BLaER1 treated with 17β-estradiol and CSF1 and Interleukin-3, amounts not matched to agents 10 nM and 100 nM (cell line): ENCODE results near the gene PPP1R14B.

ENCODE experiments used
- H3K27ac ChIP-seq, 11 experiments: shearing (Covaris generic); formaldehyde crosslinking; 2 replicates each; pipeline ENCODE4 v1.8.1; 2022
- H3K27me3 ChIP-seq, 11 experiments: shearing (Covaris generic); formaldehyde crosslinking; 2 replicates each; pipeline ENCODE4 v1.8.1; 2022
- H3K36me3 ChIP-seq, 11 experiments: shearing (Covaris generic); formaldehyde crosslinking; 2 replicates each; pipeline ENCODE4 v1.8.1; 2022
- H3K4me1 ChIP-seq, 10 experiments: shearing (Covaris generic); formaldehyde crosslinking; 2 replicates each; pipeline ENCODE4 v1.8.1; 2022
- H3K4me2 ChIP-seq, 11 experiments: shearing (Covaris generic); formaldehyde crosslinking; 2 replicates each; pipeline ENCODE4 v1.8.1; 2022
- H3K4me3 ChIP-seq, 10 experiments: shearing (Covaris generic); formaldehyde crosslinking; 2 replicates each; pipeline ENCODE4 v1.8.1; 2022
- H3K9ac ChIP-seq, 11 experiments: shearing (Covaris generic); formaldehyde crosslinking; 2 replicates each; pipeline ENCODE4 v1.8.1; 2022
- H3K9me3 ChIP-seq, 11 experiments: shearing (Covaris generic); formaldehyde crosslinking; replicated peaks in 1 of 11; 2 replicates each; pipeline ENCODE4 v1.8.1; 2022
- H4K20me1 ChIP-seq, 11 experiments: shearing (Covaris generic); formaldehyde crosslinking; 2 replicates each; pipeline ENCODE4 v1.8.1; 2022
- Cebpa-rat ChIP-seq, 11 experiments: shearing (Covaris generic); IDR thresholded peaks; 2 replicates each; pipeline ENCODE4 v1.8.1; 2022

The PPP1R14B gene

DNA sequence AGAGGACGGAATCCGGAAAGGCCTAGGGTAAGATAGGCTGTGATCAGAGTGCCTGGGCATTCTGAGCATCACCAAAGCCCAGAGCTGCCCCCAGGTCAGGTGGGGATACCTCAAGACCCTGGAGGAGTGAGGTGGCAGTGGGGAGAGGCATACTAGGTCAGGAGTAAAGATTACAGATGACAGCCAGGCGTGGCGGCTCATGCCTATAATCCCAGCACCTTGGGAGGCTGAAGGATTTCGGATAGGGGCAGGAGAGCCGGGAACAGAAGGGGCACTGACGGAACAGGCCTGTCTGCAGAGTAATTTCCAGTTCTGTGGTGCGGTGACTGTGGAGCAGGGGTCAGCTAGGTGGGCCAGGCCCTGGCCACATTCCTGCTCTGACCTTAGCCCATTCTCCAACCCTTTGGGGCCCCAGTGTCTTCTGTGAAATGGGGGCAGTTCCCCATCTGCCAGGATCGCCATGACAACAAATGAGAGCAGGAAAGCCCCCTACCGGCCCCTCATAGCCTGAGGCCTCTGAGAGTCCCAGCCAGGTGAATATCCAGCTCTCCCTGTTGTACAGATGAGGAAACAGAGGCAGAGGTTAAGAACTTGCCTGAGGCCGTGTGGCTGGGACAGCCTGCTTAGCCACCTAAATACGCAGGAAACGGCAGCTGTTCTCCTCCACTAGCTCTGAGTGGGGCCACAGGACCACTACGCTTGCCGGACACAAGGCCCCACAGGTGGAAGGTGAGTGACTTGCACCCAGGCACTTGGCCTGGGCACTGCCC is 28.5 kb upstream of the PPP1R14B start:
- Histone ChIP-seq H3K27me3 (no peaks in the 10 kb centered on the region), H4K20me1 (peaks cover 0 to 8% (median 0%) of the 10 kb centered on the region in 11 experiments; a peak in 2 of 22 replicates), H3K4me1 (peaks cover 22 to 44% (median 26%) of the 10 kb centered on the region in 10 experiments), H3K9ac (0 out of 22 replicates have a peak overlapping the region, but pooled peaks of 1 of the 11 experiments have one; percentile 18), H3K9me3 (no peaks in the 10 kb centered on the region), H3K36me3 (peaks cover 17 to 62% (median 39%) of the 10 kb centered on the region in 11 experiments; a peak in 21 of 22 replicates), H3K27ac (no peak overlapping the region), H3K4me3 (no peak overlapping the region), H3K4me2 (no peak overlapping the region)
- TF ChIP-seq Cebpa-rat (IDR thresholded peaks at IDR 0.05): no peak

- Histone ChIP-seq H3K27me3 (no peaks in the 10 kb centered on the region), H3K36me3 (peaks cover 0 to 42% (median 23%) of the 10 kb centered on the region in 11 experiments; a peak in 13 of 22 replicates), H3K4me2 (peak overlapping the region; percentile 87 to 99 (median 96)), H3K27ac (peak overlapping the region; percentile 87 to 98 (median 96)), H4K20me1 (peaks cover 0 to 14% (median 0%) of the 10 kb centered on the region in 11 experiments; a peak in 2 of 22 replicates), H3K9me3 (no peaks in the 10 kb centered on the region), H3K9ac (peak overlapping the region; percentile 88 to 96 (median 92)), H3K4me1 (peaks cover 55 to 67% (median 61%) of the 10 kb centered on the region in 10 experiments), H3K4me3 (peak overlapping the region; percentile 68 to 82 (median 74))
- peak in 9 of 11 experiments; percentile 28 to 92 (median 73); a peak in 15 of 22 replicates for TF ChIP-seq Cebpa-rat (IDR thresholded peaks at IDR 0.05)
Measured at GRCh38 chr11:64269540-64270220, 22.9 kb upstream of the PPP1R14B start.

- H3K4me1 ChIP-seq: peaks cover 62 to 74% (median 68%) of the 10 kb centered on the region in 10 experiments
- H3K9ac ChIP-seq: peak overlapping the region; percentile 88 to 96 (median 92)
- H3K27me3 ChIP-seq: no peaks in the 10 kb centered on the region
- H3K4me2 ChIP-seq: peak overlapping the region; percentile 83 to 99 (median 96)
- H3K36me3 ChIP-seq: peaks cover 1 to 45% (median 29%) of the 10 kb centered on the region in 11 experiments; a peak in 16 of 22 replicates
- peak overlapping the region; percentile 68 to 82 (median 74) for H3K4me3 ChIP-seq
- no peaks in the 10 kb centered on the region for H3K9me3 ChIP-seq
- H4K20me1 ChIP-seq: peaks cover 0 to 20% (median 0%) of the 10 kb centered on the region in 11 experiments; a peak in 3 of 22 replicates
- TF ChIP-seq Cebpa-rat (IDR thresholded peaks at IDR 0.05): peak in 1 of 11 experiments; percentile 9; a peak in 1 of 22 replicates
- H3K27ac ChIP-seq: peak overlapping the region; percentile 87 to 98 (median 96)
Measured at GRCh38 chr11:64268893-64269539, 22.3 kb upstream of the PPP1R14B start.

- Histone ChIP-seq H3K4me1 (peaks cover 66 to 81% (median 75%) of the 10 kb centered on the region in 10 experiments), H3K9me3 (no peaks in the 10 kb centered on the region), H3K27ac (peak overlapping the region; percentile 87 to 98 (median 96)), H3K9ac (peak overlapping the region; percentile 88 to 96 (median 92)), H3K27me3 (no peaks in the 10 kb centered on the region), H4K20me1 (peaks cover 0 to 27% (median 0%) of the 10 kb centered on the region in 11 experiments; a peak in 4 of 22 replicates), H3K4me2 (peak overlapping the region; percentile 83 to 99 (median 96)), H3K36me3 (peaks cover 9 to 46% (median 35%) of the 10 kb centered on the region in 11 experiments), H3K4me3 (peak overlapping the region; percentile 68 to 82 (median 74))
- no peak for TF ChIP-seq Cebpa-rat (IDR thresholded peaks at IDR 0.05)
Measured at GRCh38 chr11:64268025-64268892, 21.5 kb upstream of the PPP1R14B start.

DNA sequence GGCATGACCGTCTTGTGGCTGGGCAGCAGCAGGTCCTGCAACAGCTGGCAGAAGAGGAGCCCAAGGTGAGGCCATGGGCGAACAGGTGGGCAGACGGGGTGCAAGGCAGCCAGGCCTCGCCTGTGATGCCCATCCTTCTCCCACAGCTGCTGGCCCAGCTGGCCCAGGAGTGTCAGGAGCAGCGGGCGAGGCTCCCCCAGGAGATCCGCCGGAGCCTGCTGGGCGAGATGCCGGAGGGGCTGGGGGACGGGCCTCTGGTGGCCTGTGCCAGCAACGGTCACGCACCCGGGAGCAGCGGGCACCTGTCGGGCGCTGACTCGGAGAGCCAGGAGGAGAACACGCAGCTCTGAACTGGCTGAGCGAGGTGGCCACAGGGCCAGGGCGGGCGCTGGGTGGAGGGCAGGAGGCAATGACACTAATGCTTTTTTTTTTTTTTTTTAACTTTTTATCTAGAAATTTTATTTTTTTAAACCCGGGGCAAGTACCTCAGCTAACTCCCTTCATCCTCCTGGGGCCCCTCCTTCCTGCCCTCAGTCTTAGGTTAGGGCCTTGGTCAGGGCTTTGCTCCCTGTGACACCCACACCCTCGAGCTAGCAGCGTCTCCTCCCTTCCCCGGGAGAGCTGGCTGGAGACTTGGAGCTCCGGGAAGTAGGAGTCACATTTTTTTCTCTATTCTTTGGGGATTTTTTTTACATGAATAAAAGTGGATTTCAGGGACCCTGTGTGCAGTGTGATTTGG is 20.6 kb upstream of the PPP1R14B start:
- peak overlapping the region; percentile 83 to 99 (median 96) for H3K4me2 ChIP-seq
- H3K27me3 ChIP-seq: no peaks in the 10 kb centered on the region
- peaks cover 68 to 81% (median 77%) of the 10 kb centered on the region in 10 experiments for H3K4me1 ChIP-seq
- H3K27ac ChIP-seq: peak overlapping the region; percentile 87 to 98 (median 96); a peak in 21 of 22 replicates
- H3K36me3 ChIP-seq: peaks cover 18 to 48% (median 37%) of the 10 kb centered on the region in 11 experiments
- peak overlapping the region; percentile 88 to 96 (median 92) for H3K9ac ChIP-seq
- H3K9me3 ChIP-seq: no peaks in the 10 kb centered on the region
- H3K4me3 ChIP-seq: peak overlapping the region in 9 of 10 experiments; percentile 68 to 82 (median 74); a peak in 15 of 20 replicates
- TF ChIP-seq Cebpa-rat (IDR thresholded peaks at IDR 0.05): no peak
- peaks cover 0 to 36% (median 0%) of the 10 kb centered on the region in 11 experiments; a peak in 4 of 22 replicates for H4K20me1 ChIP-seq

GRCh38 chr11:64266339-64266738 is 19.6 kb upstream of the PPP1R14B start:
- Histone ChIP-seq H3K27me3 (no peaks in the 10 kb centered on the region), H3K4me2 (peak overlapping the region; percentile 83 to 99 (median 96)), H3K4me3 (peak overlapping the region in 3 of 10 experiments; percentile 48 to 58 (median 53); a peak in 4 of 20 replicates), H4K20me1 (peaks cover 0 to 45% (median 0%) of the 10 kb centered on the region in 11 experiments; a peak in 4 of 22 replicates), H3K4me1 (peaks cover 62 to 74% (median 70%) of the 10 kb centered on the region in 10 experiments), H3K9me3 (no peaks in the 10 kb centered on the region), H3K9ac (peak overlapping the region in 8 of 11 experiments; percentile 26 to 92 (median 46); a peak in 11 of 22 replicates), H3K36me3 (peaks cover 28 to 59% (median 47%) of the 10 kb centered on the region in 11 experiments), H3K27ac (peak overlapping the region in 6 of 11 experiments; percentile 6 to 97 (median 55); a peak in 9 of 22 replicates)
- TF ChIP-seq Cebpa-rat (IDR thresholded peaks at IDR 0.05): no peak
